ENCODE results near the gene POC1A. TPM values are rescaled to one million over a fixed set of nuclear protein-coding genes. Genes with fewer than 3 reads are reported as not detected.

POC1A gene
- total RNA-seq, 1 donor from 2014 or later = 9.4 TPM

- H3K9me3 Mint-ChIP-seq = no peaks in the 10 kb centered on the region
- no peak overlapping the region for H3K27ac Mint-ChIP-seq
- no peak overlapping the region for H3K4me3 Mint-ChIP-seq
- no peak for DNase-seq (ENCODE audit: low spot score in 2 of 2, unreplicated experiment in 2 of 2)
- peaks cover 45% of the 10 kb centered on the region for H3K4me1 Mint-ChIP-seq
- TF ChIP-seq CTCF (IDR thresholded peaks at IDR 0.05; ENCODE audit: unreplicated experiment) = no peak
- no peaks in the 10 kb centered on the region for H3K36me3 Mint-ChIP-seq
- no peaks in the 10 kb centered on the region for H3K27me3 Mint-ChIP-seq (ENCODE audit: low read depth)
Measured at GRCh38 chr3:52025453-52025852, 128.8 kb downstream of the POC1A start.

Other genes starting within 250 kb of the POC1A start
- 20.5 to 20.9 TPM (median 20.6 TPM) in 3 replicates for gene RRP9, start 212.5 kb downstream of the POC1A start, total RNA-seq
- gene PARP3, start 212.1 kb downstream of the POC1A start, total RNA-seq = 11.9 to 13.2 TPM (median 12.0 TPM) in 3 replicates
- 0.22 to 0.36 TPM (median 0.33 TPM) in 3 replicates for gene GPR62, start 199.0 kb downstream of the POC1A start, total RNA-seq
- gene PCBP4, start 187.0 kb downstream of the POC1A start, total RNA-seq = 58.3 to 62.0 TPM (median 59.8 TPM) in 3 replicates
- gene ABHD14B, start 180.4 kb downstream of the POC1A start, total RNA-seq = 25.9 to 27.2 TPM (median 26.0 TPM) in 3 replicates
- gene ABHD14A, start 179.4 kb downstream of the POC1A start, total RNA-seq = 13.7 to 15.5 TPM (median 14.8 TPM) in 3 replicates
- gene ACY1, start 170.9 kb downstream of the POC1A start, total RNA-seq = 47.8 to 59.0 TPM (median 58.7 TPM) in 3 replicates
- gene RPL29, start 158.5 kb downstream of the POC1A start, total RNA-seq = 1,237 to 1,322 TPM (median 1,301 TPM) in 3 replicates
- 32.0 to 34.6 TPM (median 32.2 TPM) in 3 replicates for gene DUSP7, start 97.9 kb downstream of the POC1A start, total RNA-seq
- 32.1 to 34.0 TPM (median 33.2 TPM) in 3 replicates for gene ALAS1, start 43.7 kb upstream of the POC1A start, total RNA-seq
- 0.16 to 0.23 TPM in 2 of 3 replicates, not detected in the other for gene TLR9, start 71.2 kb upstream of the POC1A start, total RNA-seq
- 26.6 to 30.6 TPM (median 28.7 TPM) in 3 replicates for gene TWF2, start 84.7 kb upstream of the POC1A start, total RNA-seq
- 10.6 to 11.8 TPM (median 11.6 TPM) in 3 replicates for gene PPM1M, start 91.3 kb upstream of the POC1A start, total RNA-seq
- gene WDR82, start 124.2 kb upstream of the POC1A start, total RNA-seq = 99.0 to 105 TPM (median 101 TPM) in 3 replicates
- gene GLYCTK, start 133.4 kb upstream of the POC1A start, total RNA-seq = 9.0 to 10.7 TPM (median 10.6 TPM) in 3 replicates
- 8.2 to 9.5 TPM (median 8.4 TPM) in 3 replicates for gene DNAH1, start 161.9 kb upstream of the POC1A start, total RNA-seq

Measured in mesothelial cell of epicardium (in vitro differentiated cells).